Measurements from ENCODE around the gene ZNF644.

The ZNF644 gene

DNA sequence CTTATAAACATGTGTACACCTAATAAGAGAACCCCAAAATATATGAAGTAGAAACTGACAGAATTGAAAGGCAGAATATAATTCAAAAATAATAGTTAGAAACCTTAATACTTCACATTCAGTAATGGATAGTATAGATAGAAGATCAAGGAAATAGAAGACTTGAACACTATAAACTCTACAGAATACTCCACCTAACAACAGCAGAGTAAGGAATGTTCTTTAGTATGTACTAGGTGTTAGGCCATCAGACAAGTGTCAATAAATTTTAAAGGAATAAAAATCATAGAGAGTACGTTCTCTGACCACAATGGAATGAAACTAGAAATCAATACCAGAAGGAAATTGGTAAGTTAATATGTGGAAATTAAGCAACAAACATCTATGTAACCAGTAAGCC lies 16.6 kb downstream of the ZNF644 start:
- Histone ChIP-seq H3K9me3 (ENCODE audit: control insufficient read depth, low read depth, low read length) (peaks cover 4% of the 10 kb centered on the region), H3K36me3 (ENCODE audit: control insufficient read depth, low read depth, low read length) (no peaks in the 10 kb centered on the region), H3K9ac (ENCODE audit: low read length) (no peak overlapping the region), H3K4me3 (ENCODE audit: low read length) (no peak overlapping the region), H3K4me1 (ENCODE audit: control insufficient read depth, low read depth, low read length) (peaks cover 9% of the 10 kb centered on the region), H3K27ac (ENCODE audit: low read length) (no peak overlapping the region), H3K27me3 (ENCODE audit: control insufficient read depth, insufficient read depth, low read length) (no peaks in the 10 kb centered on the region)

DNA sequence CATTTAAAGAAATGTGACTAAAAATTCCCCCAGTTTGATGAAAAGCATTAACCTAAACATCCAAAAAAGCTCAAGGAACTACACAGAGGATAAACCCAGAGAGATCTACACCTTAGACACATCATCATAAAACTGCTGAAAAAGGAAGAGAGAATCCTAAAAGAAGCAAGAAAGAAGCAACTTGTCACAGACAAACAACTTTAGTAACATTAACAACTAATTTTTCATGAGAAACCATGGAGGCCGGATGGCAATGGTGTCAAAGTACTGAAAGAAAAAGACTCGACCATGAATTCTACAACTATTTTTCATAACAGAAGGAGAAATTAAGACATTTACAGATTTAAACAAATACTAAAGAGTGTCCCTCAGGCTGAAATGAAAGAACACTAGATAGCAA lies 17.7 kb downstream of the ZNF644 start:
- H3K9me3 ChIP-seq (ENCODE audit: control insufficient read depth, low read depth, low read length): peaks cover 4% of the 10 kb centered on the region
- H3K4me3 ChIP-seq (ENCODE audit: low read length): no peak overlapping the region
- no peaks in the 10 kb centered on the region for H3K36me3 ChIP-seq (ENCODE audit: control insufficient read depth, low read depth, low read length)
- H3K27ac ChIP-seq (ENCODE audit: low read length): no peak overlapping the region
- H3K4me1 ChIP-seq (ENCODE audit: control insufficient read depth, low read depth, low read length): peaks cover 9% of the 10 kb centered on the region
- no peaks in the 10 kb centered on the region for H3K27me3 ChIP-seq (ENCODE audit: control insufficient read depth, insufficient read depth, low read length)
- no peak overlapping the region for H3K9ac ChIP-seq (ENCODE audit: low read length)

DNA sequence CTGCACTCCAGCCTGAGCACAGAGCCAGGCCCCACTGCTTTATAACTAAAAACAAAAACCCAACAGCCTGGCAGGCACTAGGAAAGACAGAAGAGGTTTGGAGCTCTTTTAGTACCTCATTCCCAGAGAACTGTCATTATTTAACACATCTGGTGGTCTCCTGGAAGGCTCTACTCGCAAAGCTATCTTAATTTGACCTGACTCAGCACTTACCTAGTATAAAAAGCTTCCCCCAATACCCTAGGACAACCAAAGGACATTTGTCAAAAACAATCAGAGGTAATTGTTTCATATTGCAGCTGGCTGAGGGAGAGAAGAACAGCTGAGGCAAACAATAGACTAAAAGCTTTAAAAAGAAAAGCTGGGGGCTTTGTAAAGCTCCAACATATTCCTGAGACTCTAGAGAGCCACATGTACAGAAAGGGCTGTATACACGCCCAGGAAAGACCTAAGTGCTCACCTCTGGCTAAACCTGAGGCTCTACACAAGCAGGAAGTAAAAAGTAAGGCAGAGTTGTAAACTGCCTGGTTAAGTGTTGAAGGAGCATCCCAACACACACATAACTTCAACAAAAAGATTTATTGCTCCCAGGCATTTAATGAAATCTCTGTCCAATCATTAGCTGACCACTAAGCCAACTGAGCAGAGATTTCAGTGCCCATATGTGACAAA lies 25.0 kb downstream of the ZNF644 start:
- H3K27ac ChIP-seq (ENCODE audit: low read length): no peak overlapping the region
- no peak overlapping the region for H3K9ac ChIP-seq (ENCODE audit: low read length)
- peaks cover 12% of the 10 kb centered on the region for H3K4me1 ChIP-seq (ENCODE audit: control insufficient read depth, low read depth, low read length)
- H3K4me3 ChIP-seq (ENCODE audit: low read length): no peak overlapping the region
- peaks cover 2% of the 10 kb centered on the region for H3K9me3 ChIP-seq (ENCODE audit: control insufficient read depth, low read depth, low read length)
- no peaks in the 10 kb centered on the region for H3K27me3 ChIP-seq (ENCODE audit: control insufficient read depth, insufficient read depth, low read length)
- no peaks in the 10 kb centered on the region for H3K36me3 ChIP-seq (ENCODE audit: control insufficient read depth, low read depth, low read length)

DNA sequence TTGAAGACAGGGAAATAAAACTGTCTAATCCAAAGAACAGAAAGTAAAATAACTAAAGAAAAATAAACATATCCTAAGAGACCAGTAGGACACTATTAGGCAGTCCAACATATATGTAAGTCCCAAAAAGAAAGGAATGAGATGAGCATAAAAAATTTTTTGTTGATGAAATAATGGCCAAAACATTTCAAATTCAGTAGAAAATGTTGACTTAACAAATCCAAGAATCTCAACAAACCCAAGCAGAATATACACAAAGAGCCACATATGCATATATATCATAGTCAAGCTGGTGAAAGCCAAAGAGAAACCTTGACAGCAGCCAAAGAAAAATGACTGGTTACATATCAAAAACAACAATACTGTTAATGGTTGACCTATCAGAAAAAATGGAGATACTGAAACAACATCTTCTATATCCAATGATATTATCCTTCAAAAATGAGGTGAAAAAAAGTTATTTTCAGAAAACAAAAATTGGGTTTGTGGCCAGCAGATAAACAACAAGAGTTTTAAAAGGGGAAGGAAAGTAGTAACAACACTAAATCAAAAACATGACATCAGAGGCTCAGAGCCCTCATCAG lies 26.4 kb downstream of the ZNF644 start:
- Histone ChIP-seq H3K9me3 (ENCODE audit: control insufficient read depth, low read depth, low read length) (peaks cover 4% of the 10 kb centered on the region), H3K4me3 (ENCODE audit: low read length) (no peak overlapping the region), H3K27ac (ENCODE audit: low read length) (no peak overlapping the region), H3K27me3 (ENCODE audit: control insufficient read depth, insufficient read depth, low read length) (no peaks in the 10 kb centered on the region), H3K9ac (ENCODE audit: low read length) (no peak overlapping the region), H3K36me3 (ENCODE audit: control insufficient read depth, low read depth, low read length) (peaks cover 4% of the 10 kb centered on the region), H3K4me1 (ENCODE audit: control insufficient read depth, low read depth, low read length) (peaks cover 12% of the 10 kb centered on the region)

DNA sequence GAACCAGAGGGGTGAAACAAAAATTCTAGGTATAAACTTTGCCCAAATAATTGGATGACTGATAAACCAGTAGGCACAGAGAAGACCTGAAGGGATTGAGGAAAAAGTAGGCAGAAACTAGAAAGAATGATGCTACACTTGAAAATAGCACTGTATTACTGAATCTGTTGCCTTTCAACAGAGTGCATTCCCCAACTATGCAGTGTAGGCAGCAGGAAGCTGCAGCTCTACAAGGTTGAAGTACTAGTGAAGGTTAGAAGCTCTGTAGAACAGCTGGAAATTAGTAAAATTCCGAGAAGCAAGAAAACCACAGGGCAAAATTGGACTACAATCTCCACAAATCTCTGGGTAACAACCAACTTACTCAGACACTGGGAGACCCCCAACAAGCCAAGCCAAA lies 27.4 kb downstream of the ZNF644 start:
- no peak overlapping the region for H3K27ac ChIP-seq (ENCODE audit: low read length)
- peaks cover 14% of the 10 kb centered on the region for H3K9me3 ChIP-seq (ENCODE audit: control insufficient read depth, low read depth, low read length)
- H3K4me1 ChIP-seq (ENCODE audit: control insufficient read depth, low read depth, low read length): peaks cover 12% of the 10 kb centered on the region
- H3K9ac ChIP-seq (ENCODE audit: low read length): no peak overlapping the region
- H3K27me3 ChIP-seq (ENCODE audit: control insufficient read depth, insufficient read depth, low read length): no peaks in the 10 kb centered on the region
- H3K4me3 ChIP-seq (ENCODE audit: low read length): no peak overlapping the region
- peaks cover 11% of the 10 kb centered on the region for H3K36me3 ChIP-seq (ENCODE audit: control insufficient read depth, low read depth, low read length)

DNA sequence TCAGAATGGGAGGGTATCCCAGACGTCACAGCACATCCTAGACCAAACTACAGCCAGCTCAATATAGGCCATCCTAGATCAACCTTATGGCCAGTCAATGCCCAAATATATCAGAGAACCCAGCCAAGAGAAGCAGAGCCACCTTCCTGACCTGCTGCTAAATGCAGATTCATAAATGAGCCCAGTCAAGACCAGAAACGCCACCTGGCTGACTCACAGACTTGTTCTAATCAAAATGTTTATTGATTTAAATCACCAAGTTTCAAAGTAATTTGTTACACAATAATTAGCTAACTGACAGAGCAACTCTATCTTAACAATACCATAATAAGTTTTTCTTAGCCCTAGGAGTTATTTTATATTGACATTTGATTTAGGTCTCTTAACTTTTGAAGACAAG lies 28.6 kb downstream of the ZNF644 start:
- peaks cover 12% of the 10 kb centered on the region for H3K4me1 ChIP-seq (ENCODE audit: control insufficient read depth, low read depth, low read length)
- H3K27ac ChIP-seq (ENCODE audit: low read length): no peak overlapping the region
- H3K9me3 ChIP-seq (ENCODE audit: control insufficient read depth, low read depth, low read length): peaks cover 26% of the 10 kb centered on the region
- peaks cover 19% of the 10 kb centered on the region for H3K36me3 ChIP-seq (ENCODE audit: control insufficient read depth, low read depth, low read length)
- H3K9ac ChIP-seq (ENCODE audit: low read length): no peak overlapping the region
- no peaks in the 10 kb centered on the region for H3K27me3 ChIP-seq (ENCODE audit: control insufficient read depth, insufficient read depth, low read length)
- H3K4me3 ChIP-seq (ENCODE audit: low read length): no peak overlapping the region

DNA sequence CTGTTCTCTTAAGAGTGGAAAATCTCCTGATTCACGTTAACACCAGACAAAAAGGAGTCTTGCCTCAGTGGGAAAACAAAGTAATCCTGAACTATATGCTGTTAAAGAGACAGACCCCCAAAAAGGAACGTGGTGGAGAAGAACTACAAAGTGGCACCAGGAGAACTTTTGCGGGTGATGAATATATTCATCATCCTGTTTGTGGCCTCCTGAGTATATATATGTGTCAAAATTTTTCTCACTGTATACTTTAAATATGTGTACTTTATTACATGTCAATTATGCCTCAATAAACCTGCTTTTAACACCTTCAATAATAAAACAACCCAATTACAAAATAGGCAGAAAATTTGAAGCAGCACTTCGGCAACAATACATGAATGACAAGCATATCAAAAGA lies 31.1 kb downstream of the ZNF644 start:
- H3K4me3 ChIP-seq (ENCODE audit: low read length): no peak overlapping the region
- peaks cover 15% of the 10 kb centered on the region for H3K4me1 ChIP-seq (ENCODE audit: control insufficient read depth, low read depth, low read length)
- H3K36me3 ChIP-seq (ENCODE audit: control insufficient read depth, low read depth, low read length): peaks cover 19% of the 10 kb centered on the region
- no peaks in the 10 kb centered on the region for H3K27me3 ChIP-seq (ENCODE audit: control insufficient read depth, insufficient read depth, low read length)
- H3K27ac ChIP-seq (ENCODE audit: low read length): no peak overlapping the region
- no peak overlapping the region for H3K9ac ChIP-seq (ENCODE audit: low read length)
- peaks cover 30% of the 10 kb centered on the region for H3K9me3 ChIP-seq (ENCODE audit: control insufficient read depth, low read depth, low read length)

DNA sequence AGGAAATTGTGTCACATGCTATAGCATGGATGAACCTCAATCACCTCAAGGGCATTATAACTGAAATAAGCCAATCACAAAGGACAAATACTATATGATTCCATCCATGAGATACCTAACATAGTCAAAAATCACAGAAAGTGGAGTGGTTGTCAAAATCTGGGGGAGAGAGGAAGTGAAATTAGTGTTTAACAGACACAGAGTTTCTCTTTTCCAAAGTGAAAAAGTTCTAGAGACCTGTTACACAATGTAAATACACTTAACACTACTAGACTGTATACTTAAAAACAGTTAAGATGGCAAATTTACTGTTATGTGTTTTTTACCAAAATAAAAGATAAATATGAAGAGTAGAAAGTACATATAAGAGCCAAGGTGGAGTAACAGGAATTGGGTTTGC lies 31.8 kb downstream of the ZNF644 start:
- H3K36me3 ChIP-seq (ENCODE audit: control insufficient read depth, low read depth, low read length): peaks cover 19% of the 10 kb centered on the region

DNA sequence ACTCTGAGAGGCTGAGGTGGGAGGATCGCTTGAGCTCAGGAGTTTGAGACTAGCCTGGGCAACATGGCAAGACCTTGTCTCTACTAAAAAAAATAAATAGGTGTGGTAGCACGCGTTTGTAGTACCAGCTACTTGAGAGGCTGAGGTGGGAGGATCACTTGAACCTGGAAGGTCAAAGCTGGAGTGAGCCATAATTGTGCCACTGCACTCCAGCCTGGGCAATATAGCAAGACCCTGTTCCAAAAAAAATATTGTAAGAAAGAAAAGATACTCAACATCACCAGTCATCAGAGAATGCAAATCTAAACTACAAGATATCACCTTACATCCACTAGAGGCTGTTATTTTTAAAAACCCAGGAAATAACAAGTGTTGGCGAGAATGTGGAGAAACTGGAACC lies 32.5 kb downstream of the ZNF644 start:
- Histone ChIP-seq H3K27ac (ENCODE audit: low read length) (no peak overlapping the region), H3K4me1 (ENCODE audit: control insufficient read depth, low read depth, low read length) (peaks cover 5% of the 10 kb centered on the region), H3K9ac (ENCODE audit: low read length) (no peak overlapping the region), H3K9me3 (ENCODE audit: control insufficient read depth, low read depth, low read length) (peaks cover 30% of the 10 kb centered on the region), H3K36me3 (ENCODE audit: control insufficient read depth, low read depth, low read length) (peaks cover 19% of the 10 kb centered on the region), H3K27me3 (ENCODE audit: control insufficient read depth, insufficient read depth, low read length) (no peaks in the 10 kb centered on the region), H3K4me3 (ENCODE audit: low read length) (no peak overlapping the region)

More for the DNA sequence above, 31.8 kb downstream of the ZNF644 start:
- Histone ChIP-seq H3K9ac (ENCODE audit: low read length) (no peak overlapping the region), H3K27ac (ENCODE audit: low read length) (no peak overlapping the region), H3K9me3 (ENCODE audit: control insufficient read depth, low read depth, low read length) (peaks cover 30% of the 10 kb centered on the region), H3K27me3 (ENCODE audit: control insufficient read depth, insufficient read depth, low read length) (no peaks in the 10 kb centered on the region), H3K4me1 (ENCODE audit: control insufficient read depth, low read depth, low read length) (peaks cover 12% of the 10 kb centered on the region), H3K4me3 (ENCODE audit: low read length) (no peak overlapping the region)

DNA sequence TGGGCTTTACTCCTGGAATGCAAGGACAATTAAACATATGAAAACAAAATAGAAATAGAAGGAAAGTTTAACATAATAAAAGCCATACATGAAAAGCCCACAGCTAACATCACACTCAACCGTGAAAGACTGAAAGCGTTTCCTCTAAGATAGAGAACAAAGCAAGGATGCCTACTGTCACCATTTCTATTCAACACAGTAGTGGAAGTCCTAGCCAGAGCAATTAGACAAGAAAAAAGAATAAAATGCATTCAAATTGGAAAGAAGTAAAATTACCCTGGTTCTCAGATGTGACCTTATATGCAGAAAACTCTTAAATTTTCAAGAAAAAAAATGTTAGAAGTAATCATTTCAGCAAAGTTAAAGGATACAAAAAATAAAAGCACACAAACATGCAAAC lies 34.0 kb downstream of the ZNF644 start:
- H3K36me3 ChIP-seq (ENCODE audit: control insufficient read depth, low read depth, low read length): peaks cover 19% of the 10 kb centered on the region
- peaks cover 30% of the 10 kb centered on the region for H3K9me3 ChIP-seq (ENCODE audit: control insufficient read depth, low read depth, low read length)

DNA sequence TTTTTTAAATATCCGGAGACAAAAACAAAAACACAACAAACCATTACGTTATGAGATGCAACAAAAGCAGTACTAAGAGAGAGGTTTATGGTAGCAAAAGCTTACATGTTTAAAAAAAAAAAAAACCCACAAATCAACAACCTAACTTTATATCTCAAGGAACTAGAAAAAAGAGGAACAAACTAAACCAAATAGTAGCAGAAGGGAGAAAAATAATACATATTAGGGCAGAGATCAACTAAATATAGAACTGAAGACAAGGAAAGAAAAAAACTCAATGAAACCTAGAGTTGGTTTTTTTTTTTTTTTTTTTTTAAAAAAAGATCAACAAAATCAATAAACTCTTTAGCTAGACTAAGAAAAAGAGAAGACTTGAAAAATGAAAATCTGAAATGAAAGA lies 34.9 kb downstream of the ZNF644 start:
- H3K36me3 ChIP-seq (ENCODE audit: control insufficient read depth, low read depth, low read length): peaks cover 22% of the 10 kb centered on the region

More for the DNA sequence above, 34.0 kb downstream of the ZNF644 start:
- no peak overlapping the region for H3K27ac ChIP-seq (ENCODE audit: low read length)
- peaks cover 5% of the 10 kb centered on the region for H3K4me1 ChIP-seq (ENCODE audit: control insufficient read depth, low read depth, low read length)
- no peaks in the 10 kb centered on the region for H3K27me3 ChIP-seq (ENCODE audit: control insufficient read depth, insufficient read depth, low read length)
- H3K9ac ChIP-seq (ENCODE audit: low read length): no peak overlapping the region
- H3K4me3 ChIP-seq (ENCODE audit: low read length): no peak overlapping the region

DNA sequence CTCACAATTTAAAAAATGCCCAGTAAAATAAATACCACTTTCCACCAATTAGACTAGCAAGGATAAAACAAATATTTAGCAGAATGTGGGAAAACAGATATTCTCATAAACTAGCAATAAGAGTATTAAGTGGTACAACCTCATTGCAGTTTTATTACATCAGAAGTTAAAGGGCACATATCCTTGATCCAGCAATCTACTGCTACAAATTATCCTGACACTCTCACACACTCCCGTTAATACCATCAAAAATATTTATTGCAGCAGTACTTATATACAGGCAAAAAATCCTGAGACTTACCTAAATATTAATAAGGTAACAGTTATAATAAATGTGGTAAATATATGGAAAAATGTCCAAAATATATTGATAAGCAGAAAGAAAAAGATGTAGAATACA lies 44.3 kb downstream of the ZNF644 start:
- Histone ChIP-seq H3K36me3 (ENCODE audit: control insufficient read depth, low read depth, low read length) (peaks cover 20% of the 10 kb centered on the region), H3K4me1 (ENCODE audit: control insufficient read depth, low read depth, low read length) (peaks cover 17% of the 10 kb centered on the region), H3K27ac (ENCODE audit: low read length) (no peak overlapping the region), H3K9me3 (ENCODE audit: control insufficient read depth, low read depth, low read length) (no peaks in the 10 kb centered on the region), H3K27me3 (ENCODE audit: control insufficient read depth, insufficient read depth, low read length) (no peaks in the 10 kb centered on the region), H3K4me3 (ENCODE audit: low read length) (no peak overlapping the region), H3K9ac (ENCODE audit: low read length) (no peak overlapping the region)

More for the DNA sequence above, 34.9 kb downstream of the ZNF644 start:
- H3K4me3 ChIP-seq (ENCODE audit: low read length): no peak overlapping the region
- no peak overlapping the region for H3K27ac ChIP-seq (ENCODE audit: low read length)
- H3K4me1 ChIP-seq (ENCODE audit: control insufficient read depth, low read depth, low read length): peaks cover 5% of the 10 kb centered on the region
- peaks cover 30% of the 10 kb centered on the region for H3K9me3 ChIP-seq (ENCODE audit: control insufficient read depth, low read depth, low read length)
- H3K27me3 ChIP-seq (ENCODE audit: control insufficient read depth, insufficient read depth, low read length): no peaks in the 10 kb centered on the region
- no peak overlapping the region for H3K9ac ChIP-seq (ENCODE audit: low read length)

Data from iPS-18a (cell line).